HepG2 (cell line): Measurements from ENCODE around the gene PSME3IP1. TPM values are rescaled to one million over a fixed set of nuclear protein-coding genes. Genes with fewer than 3 reads are reported as not detected.
A peak's percentile ranks its signal among the peaks of the same experiment; 100 is the strongest.

Experiments used
- CC2D1A ChIP-seq: sonication (generic); formaldehyde crosslinking; IDR thresholded peaks from 2 replicates; pipeline ENCODE4 v1.8.1; 2023; ENCODE audit warnings: mild to moderate bottlenecking, missing genetic modification reagents
- CHCHD3 ChIP-seq: sonication (generic); formaldehyde crosslinking; IDR thresholded peaks from 2 replicates; pipeline ENCODE4 v1.8.0; 2022; ENCODE audit warnings: mild to moderate bottlenecking, missing genetic modification reagents, moderate library complexity
- ETV5 ChIP-seq: IDR thresholded peaks from 2 replicates; pipeline ENCODE4 v1.6.1; 2018; ENCODE audit warnings: missing biosample characterization, missing genetic modification reagents, inconsistent platforms, borderline replicate concordance
- KAT2B ChIP-seq: fragments of 150-350 bp; IDR thresholded peaks from 2 replicates; pipeline ENCODE4 v1.6.1; 2014; ENCODE audit warnings: low read depth, low read length, borderline replicate concordance
- MAFK ChIP-seq, 2 experiments: IDR thresholded peaks in 1 of 2; conservative IDR thresholded peaks in 1 of 2; 2 replicates each; pipeline ENCODE4 v1.6.1; 2011; ENCODE audit warnings: improper control_type of control experiment in 2 of 2, low read length in 2 of 2
- NFE2L1 ChIP-seq: sonication (generic); formaldehyde crosslinking; IDR thresholded peaks from 2 replicates; pipeline ENCODE4 v1.4.0; 2020; ENCODE audit warnings: missing genetic modification reagents, mild to moderate bottlenecking, borderline replicate concordance
- PHF8 ChIP-seq: sonication (generic); formaldehyde crosslinking; IDR thresholded peaks from 2 replicates; pipeline ENCODE4 v1.5.0; 2020; ENCODE audit warnings: missing genetic modification reagents
- RARG ChIP-seq: sonication (generic); formaldehyde crosslinking; IDR thresholded peaks from 2 replicates; pipeline ENCODE4 v1.4.0; 2020; ENCODE audit warnings: low read depth, mild to moderate bottlenecking, missing genetic modification reagents
- RBFOX2 ChIP-seq: fragments of 200-400 bp; formaldehyde crosslinking; IDR thresholded peaks from 2 replicates; pipeline ENCODE4 v1.6.1; 2017; ENCODE audit warnings: low read depth, mild to moderate bottlenecking, low read length
- RFX5 ChIP-seq: IDR thresholded peaks from 2 replicates; pipeline ENCODE4 v1.6.1; 2011; ENCODE audit warnings: low read depth, low read length, improper control_type of control experiment
- SPEN ChIP-seq: sonication (generic); formaldehyde crosslinking; IDR thresholded peaks from 2 replicates; pipeline ENCODE4 v1.5.1; 2020; ENCODE audit warnings: low read depth, mild to moderate bottlenecking, missing genetic modification reagents
- YEATS2 ChIP-seq: sonication (generic); formaldehyde crosslinking; IDR thresholded peaks from 2 replicates; pipeline ENCODE4 v1.4.0; 2020; ENCODE audit warnings: missing genetic modification reagents, borderline replicate concordance
- ZBTB20 ChIP-seq: sonication (generic); formaldehyde crosslinking; IDR thresholded peaks from 2 replicates; pipeline ENCODE4 v1.8.1; 2023; ENCODE audit warnings: missing genetic modification reagents, low read depth, mild to moderate bottlenecking, borderline replicate concordance
- ZNF232 ChIP-seq: sonication (generic); formaldehyde crosslinking; IDR thresholded peaks from 2 replicates; pipeline ENCODE4 v1.4.0; 2020; ENCODE audit warnings: missing genetic modification reagents, borderline replicate concordance
- ZNF263 ChIP-seq: sonication (generic); formaldehyde crosslinking; IDR thresholded peaks from 2 replicates; pipeline ENCODE4 v1.4.0; 2020; ENCODE audit warnings: missing genetic modification reagents
- ZNF510 ChIP-seq: sonication (generic); formaldehyde crosslinking; IDR thresholded peaks from 2 replicates; pipeline ENCODE4 v1.4.0; 2020; ENCODE audit warnings: low read depth, mild to moderate bottlenecking, missing genetic modification reagents
- ZNF577 ChIP-seq: sonication (generic); formaldehyde crosslinking; IDR thresholded peaks from 2 replicates; pipeline ENCODE4 v1.4.0; 2020; ENCODE audit warnings: mild to moderate bottlenecking, low read depth, missing genetic modification reagents, borderline replicate concordance
- ZNF879 ChIP-seq: sonication (generic); formaldehyde crosslinking; IDR thresholded peaks from 2 replicates; pipeline ENCODE4 v1.8.1; 2023; ENCODE audit warnings: missing genetic modification reagents
- polyA plus RNA-seq, 8 experiments: library from polyadenylated mRNA; depleted of rRNA in 3 of 8; stranded (reverse) in 7 of 8; unstranded in 1 of 8; fragments of >200 nt; fragmentation: Illumina TruSeq in 4 of 8; extraction: Trizol in 4 of 8; gene quantifications; 2 replicates each; pipeline versions ENCODE4 v1.2.1 to v1.2.3, GENCODE V29; 2011 to 2016; ENCODE audit warnings: low read depth in 4 of 8, missing spikeins in 1 of 8, mixed read lengths in 1 of 8; ENCODE audit not compliant: insufficient read depth in 1 of 8
- total RNA-seq, 5 experiments: library from RNA; depleted of rRNA; stranded (reverse); fragments of >200 nt; fragmentation: Illumina TruSeq; extraction: Trizol; gene quantifications; 2 replicates each; pipeline ENCODE4 v1.2.3, GENCODE V29; 2016; ENCODE audit warnings: low read depth in 1 of 5
- TF ChIP-seq, protein P1 (sequence below), 2 experiments: sonication (generic) in 1 of 2; formaldehyde crosslinking in 1 of 2; IDR thresholded peaks; 2 replicates each; pipeline versions ENCODE4 v1.5.1 to v1.6.1; 2011 to 2020; ENCODE audit warnings: borderline replicate concordance in 1 of 2, low read depth in 1 of 2, low read length in 1 of 2, mild to moderate bottlenecking in 1 of 2, missing genetic modification reagents in 1 of 2, moderate library complexity in 1 of 2
- TF ChIP-seq, protein P2 (sequence below): IDR thresholded peaks from 2 replicates; pipeline ENCODE4 v1.6.1; 2016; ENCODE audit warnings: mild to moderate bottlenecking
- TF ChIP-seq, protein P3 (sequence below): sonication (generic); formaldehyde crosslinking; IDR thresholded peaks from 2 replicates; pipeline ENCODE4 v1.4.0; 2020; ENCODE audit warnings: missing genetic modification reagents, borderline replicate concordance
- TF ChIP-seq, protein P4 (sequence below), 2 experiments: sonication (generic) in 1 of 2; formaldehyde crosslinking in 1 of 2; IDR thresholded peaks; 2 replicates each; pipeline versions ENCODE4 v1.4.0 to v1.6.1; 2018 to 2020; ENCODE audit warnings: missing genetic modification reagents in 2 of 2, borderline replicate concordance in 1 of 2, low read depth in 1 of 2, mild to moderate bottlenecking in 1 of 2, missing biosample characterization in 1 of 2

Gene PSME3IP1
- total and polyA plus RNA-seq, 2 of the 13 experiments (the other 11 are each of a cell fraction or from before 2014, with no cell fraction given), result 90.8 to 99.8 TPM

DNA sequence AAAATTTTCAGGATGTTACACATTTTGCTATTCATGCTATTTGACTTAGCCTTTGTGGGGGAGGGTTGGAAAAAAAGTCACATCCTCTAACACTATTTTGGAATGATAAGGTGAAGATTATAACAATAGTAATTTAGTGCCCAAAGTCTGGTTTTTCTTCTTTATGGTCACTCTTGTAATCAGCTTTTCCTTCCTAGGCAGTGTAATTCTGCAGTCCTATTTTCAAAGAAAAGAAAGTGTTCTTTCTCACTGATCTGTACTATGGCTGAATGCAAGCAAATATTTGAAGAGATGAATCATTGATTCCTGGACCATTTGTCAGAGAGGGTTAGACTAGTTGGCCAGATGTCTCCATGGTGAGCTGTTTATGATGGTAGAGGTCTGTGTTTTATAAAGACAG lies 8.7 kb upstream of the PSME3IP1 start (continued):
- TF ChIP-seq ZNF510 (CRISPR knock-in tag) (no peak), ZBTB20 (CRISPR knock-in tag) (0 out of 2 replicates have a peak, but pooled peaks have one; percentile 45), ZNF232 (CRISPR knock-in tag) (no peak), NFE2L1 (CRISPR knock-in tag) (no peak), CHCHD3 (CRISPR knock-in tag) (no peak), RBFOX2 (no peak), RFX5 (no peak), MAFK (conservative IDR thresholded peaks at IDR 0.05 in 1 of 2, IDR thresholded peaks at IDR 0.05 in 1 of 2; ENCODE audit: low read length in 2 of 2) (no peak), ZNF577 (CRISPR knock-in tag) (no peak), YEATS2 (CRISPR knock-in tag) (no peak; the same call in 1 of the 2 replicates), ZNF263 (CRISPR knock-in tag) (no peak), SPEN (CRISPR knock-in tag) (no peak), CC2D1A (CRISPR knock-in tag) (no peak), ZNF879 (CRISPR knock-in tag) (no peak), ETV5 (peak; percentile 40; the same call in 1 of the 2 replicates), KAT2B (no peak), RARG (CRISPR knock-in tag) (no peak), PHF8 (CRISPR knock-in tag) (no peak)
- TF ChIP-seq, protein P1, sequence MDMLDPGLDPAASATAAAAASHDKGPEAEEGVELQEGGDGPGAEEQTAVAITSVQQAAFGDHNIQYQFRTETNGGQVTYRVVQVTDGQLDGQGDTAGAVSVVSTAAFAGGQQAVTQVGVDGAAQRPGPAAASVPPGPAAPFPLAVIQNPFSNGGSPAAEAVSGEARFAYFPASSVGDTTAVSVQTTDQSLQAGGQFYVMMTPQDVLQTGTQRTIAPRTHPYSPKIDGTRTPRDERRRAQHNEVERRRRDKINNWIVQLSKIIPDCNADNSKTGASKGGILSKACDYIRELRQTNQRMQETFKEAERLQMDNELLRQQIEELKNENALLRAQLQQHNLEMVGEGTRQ (IDR thresholded peaks at IDR 0.05; ENCODE audit: low read depth, low read length), result no peak
- TF ChIP-seq, protein P1 (CRISPR knock-in tag; IDR thresholded peaks at IDR 0.05; ENCODE audit: borderline replicate concordance), result no peak
- TF ChIP-seq, protein P2, sequence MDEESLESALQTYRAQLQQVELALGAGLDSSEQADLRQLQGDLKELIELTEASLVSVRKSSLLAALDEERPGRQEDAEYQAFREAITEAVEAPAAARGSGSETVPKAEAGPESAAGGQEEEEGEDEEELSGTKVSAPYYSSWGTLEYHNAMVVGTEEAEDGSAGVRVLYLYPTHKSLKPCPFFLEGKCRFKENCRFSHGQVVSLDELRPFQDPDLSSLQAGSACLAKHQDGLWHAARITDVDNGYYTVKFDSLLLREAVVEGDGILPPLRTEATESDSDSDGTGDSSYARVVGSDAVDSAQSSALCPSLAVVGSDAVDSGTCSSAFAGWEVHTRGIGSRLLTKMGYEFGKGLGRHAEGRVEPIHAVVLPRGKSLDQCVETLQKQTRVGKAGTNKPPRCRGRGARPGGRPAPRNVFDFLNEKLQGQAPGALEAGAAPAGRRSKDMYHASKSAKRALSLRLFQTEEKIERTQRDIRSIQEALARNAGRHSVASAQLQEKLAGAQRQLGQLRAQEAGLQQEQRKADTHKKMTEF (CRISPR knock-in tag), result peak; percentile 82; the same call in 1 of the 2 replicates
- TF ChIP-seq, protein P3, sequence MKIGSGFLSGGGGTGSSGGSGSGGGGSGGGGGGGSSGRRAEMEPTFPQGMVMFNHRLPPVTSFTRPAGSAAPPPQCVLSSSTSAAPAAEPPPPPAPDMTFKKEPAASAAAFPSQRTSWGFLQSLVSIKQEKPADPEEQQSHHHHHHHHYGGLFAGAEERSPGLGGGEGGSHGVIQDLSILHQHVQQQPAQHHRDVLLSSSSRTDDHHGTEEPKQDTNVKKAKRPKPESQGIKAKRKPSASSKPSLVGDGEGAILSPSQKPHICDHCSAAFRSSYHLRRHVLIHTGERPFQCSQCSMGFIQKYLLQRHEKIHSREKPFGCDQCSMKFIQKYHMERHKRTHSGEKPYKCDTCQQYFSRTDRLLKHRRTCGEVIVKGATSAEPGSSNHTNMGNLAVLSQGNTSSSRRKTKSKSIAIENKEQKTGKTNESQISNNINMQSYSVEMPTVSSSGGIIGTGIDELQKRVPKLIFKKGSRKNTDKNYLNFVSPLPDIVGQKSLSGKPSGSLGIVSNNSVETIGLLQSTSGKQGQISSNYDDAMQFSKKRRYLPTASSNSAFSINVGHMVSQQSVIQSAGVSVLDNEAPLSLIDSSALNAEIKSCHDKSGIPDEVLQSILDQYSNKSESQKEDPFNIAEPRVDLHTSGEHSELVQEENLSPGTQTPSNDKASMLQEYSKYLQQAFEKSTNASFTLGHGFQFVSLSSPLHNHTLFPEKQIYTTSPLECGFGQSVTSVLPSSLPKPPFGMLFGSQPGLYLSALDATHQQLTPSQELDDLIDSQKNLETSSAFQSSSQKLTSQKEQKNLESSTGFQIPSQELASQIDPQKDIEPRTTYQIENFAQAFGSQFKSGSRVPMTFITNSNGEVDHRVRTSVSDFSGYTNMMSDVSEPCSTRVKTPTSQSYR (CRISPR knock-in tag), result peak; percentile 10; the same call in 1 of the 2 replicates
- TF ChIP-seq, protein P4, sequence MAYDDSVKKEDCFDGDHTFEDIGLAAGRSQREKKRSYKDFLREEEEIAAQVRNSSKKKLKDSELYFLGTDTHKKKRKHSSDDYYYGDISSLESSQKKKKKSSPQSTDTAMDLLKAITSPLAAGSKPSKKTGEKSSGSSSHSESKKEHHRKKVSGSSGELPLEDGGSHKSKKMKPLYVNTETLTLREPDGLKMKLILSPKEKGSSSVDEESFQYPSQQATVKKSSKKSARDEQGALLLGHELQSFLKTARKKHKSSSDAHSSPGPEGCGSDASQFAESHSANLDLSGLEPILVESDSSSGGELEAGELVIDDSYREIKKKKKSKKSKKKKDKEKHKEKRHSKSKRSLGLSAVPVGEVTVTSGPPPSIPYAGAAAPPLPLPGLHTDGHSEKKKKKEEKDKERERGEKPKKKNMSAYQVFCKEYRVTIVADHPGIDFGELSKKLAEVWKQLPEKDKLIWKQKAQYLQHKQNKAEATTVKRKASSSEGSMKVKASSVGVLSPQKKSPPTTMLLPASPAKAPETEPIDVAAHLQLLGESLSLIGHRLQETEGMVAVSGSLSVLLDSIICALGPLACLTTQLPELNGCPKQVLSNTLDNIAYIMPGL (CRISPR knock-in tag; IDR thresholded peaks at IDR 0.05; ENCODE audit: borderline replicate concordance in 1 of 2, low read depth in 1 of 2), result peak in 1 of 2 experiments; percentile 33; a peak in 1 of 4 replicates
